Measurements from ENCODE around the gene DTD1.

DTD1 gene

DNA sequence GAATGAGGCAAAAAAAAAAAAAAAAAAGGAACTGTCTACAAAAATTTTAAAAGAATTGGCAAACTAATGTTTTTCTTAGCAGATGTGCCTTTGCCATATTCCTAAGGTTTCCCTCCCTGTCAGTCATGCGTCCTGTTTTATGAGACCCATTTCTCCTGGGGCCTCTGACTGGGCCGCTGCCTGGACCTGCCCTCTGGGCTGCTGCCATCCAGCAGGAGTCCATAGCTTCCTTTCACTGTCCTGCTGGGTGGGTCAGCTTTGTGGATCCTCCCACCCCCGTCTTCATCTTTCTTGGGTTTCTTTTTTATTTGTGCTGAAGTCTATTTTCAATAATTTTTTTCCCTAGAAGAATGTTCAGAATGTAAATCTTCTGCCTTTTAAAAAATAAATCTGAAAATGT, 114.9 kb downstream of the DTD1 start:
- intact Hi-C loops (cut with DNase I; ENCODE audit: low total_unique reads): no loop called here
- DNase-seq: peak; percentile 34 to 75
- no peaks in the 10 kb centered on the region for H3K36me3 ChIP-seq
- peak overlapping the region in 1 of 2 donors; percentile 26 for H3K27ac ChIP-seq
- H3K27me3 ChIP-seq: no peaks in the 10 kb centered on the region
- peaks cover 0 to 24% (median 2%) of the 10 kb centered on the region in 4 donors for H3K4me1 ChIP-seq
- H3K9me3 ChIP-seq: no peaks in the 10 kb centered on the region
- TF ChIP-seq, protein P1, sequence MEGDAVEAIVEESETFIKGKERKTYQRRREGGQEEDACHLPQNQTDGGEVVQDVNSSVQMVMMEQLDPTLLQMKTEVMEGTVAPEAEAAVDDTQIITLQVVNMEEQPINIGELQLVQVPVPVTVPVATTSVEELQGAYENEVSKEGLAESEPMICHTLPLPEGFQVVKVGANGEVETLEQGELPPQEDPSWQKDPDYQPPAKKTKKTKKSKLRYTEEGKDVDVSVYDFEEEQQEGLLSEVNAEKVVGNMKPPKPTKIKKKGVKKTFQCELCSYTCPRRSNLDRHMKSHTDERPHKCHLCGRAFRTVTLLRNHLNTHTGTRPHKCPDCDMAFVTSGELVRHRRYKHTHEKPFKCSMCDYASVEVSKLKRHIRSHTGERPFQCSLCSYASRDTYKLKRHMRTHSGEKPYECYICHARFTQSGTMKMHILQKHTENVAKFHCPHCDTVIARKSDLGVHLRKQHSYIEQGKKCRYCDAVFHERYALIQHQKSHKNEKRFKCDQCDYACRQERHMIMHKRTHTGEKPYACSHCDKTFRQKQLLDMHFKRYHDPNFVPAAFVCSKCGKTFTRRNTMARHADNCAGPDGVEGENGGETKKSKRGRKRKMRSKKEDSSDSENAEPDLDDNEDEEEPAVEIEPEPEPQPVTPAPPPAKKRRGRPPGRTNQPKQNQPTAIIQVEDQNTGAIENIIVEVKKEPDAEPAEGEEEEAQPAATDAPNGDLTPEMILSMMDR (IDR thresholded peaks at IDR 0.05): no peak
- no peak overlapping the region for H3K4me3 ChIP-seq

DNA sequence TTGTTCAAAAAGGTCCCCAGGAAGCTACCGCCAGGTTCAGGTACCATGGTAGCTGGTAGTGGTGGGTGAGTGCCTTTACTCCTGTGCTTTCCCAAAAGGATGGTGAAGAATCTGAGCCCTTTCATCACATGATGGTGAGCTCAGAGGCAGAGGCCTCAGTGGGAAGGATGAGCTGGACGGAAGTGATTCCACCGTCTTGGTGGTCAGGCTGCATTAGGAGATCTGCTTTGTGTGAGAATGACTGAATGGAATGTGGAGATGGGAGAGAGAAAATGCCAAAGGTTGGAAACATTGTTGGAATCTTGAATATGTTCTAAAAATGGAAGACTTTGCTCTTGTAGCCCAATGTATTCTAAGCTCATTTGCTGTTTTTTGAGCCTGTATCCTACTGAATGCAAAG, 117.6 kb downstream of the DTD1 start:
- DNase-seq: no peak
- TF ChIP-seq, protein P1 (IDR thresholded peaks at IDR 0.05): no peak

DNA sequence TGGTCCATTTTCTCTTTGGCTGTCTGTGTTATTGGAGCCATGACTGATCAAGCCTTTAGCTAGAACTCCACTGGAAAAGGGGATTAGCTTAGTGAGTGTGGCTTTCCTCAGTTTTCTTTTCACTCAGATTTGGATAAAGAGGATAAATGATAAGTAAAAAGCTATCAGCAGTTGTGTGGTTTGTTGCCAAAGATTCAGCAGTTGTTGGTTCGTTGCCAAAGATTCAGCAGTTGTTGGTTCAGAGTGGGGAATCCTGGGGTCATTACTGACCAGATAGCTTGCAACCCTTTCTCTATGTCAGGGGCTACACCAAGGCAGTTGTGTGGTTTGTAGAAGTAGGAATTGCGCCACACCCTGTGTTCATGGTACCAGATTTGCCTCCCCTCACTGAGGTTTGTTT, 118.1 kb downstream of the DTD1 start:
- intact Hi-C loops (cut with DNase I; ENCODE audit: low total_unique reads): no loop called here
- H3K4me3 ChIP-seq: no peak overlapping the region
- no peaks in the 10 kb centered on the region for H3K9me3 ChIP-seq
- no peak for DNase-seq
- TF ChIP-seq, protein P1 (IDR thresholded peaks at IDR 0.05): no peak
- no peaks in the 10 kb centered on the region for H3K27me3 ChIP-seq
- no peak overlapping the region for H3K27ac ChIP-seq
- H3K36me3 ChIP-seq: no peaks in the 10 kb centered on the region
- H3K4me1 ChIP-seq: peaks cover 0 to 24% (median 2%) of the 10 kb centered on the region in 4 donors

More for the DNA sequence above, 117.6 kb downstream of the DTD1 start:
- Histone ChIP-seq H3K27me3 (no peaks in the 10 kb centered on the region), H3K4me1 (peaks cover 0 to 24% (median 2%) of the 10 kb centered on the region in 4 donors), H3K4me3 (no peak overlapping the region), H3K36me3 (no peaks in the 10 kb centered on the region), H3K9me3 (no peaks in the 10 kb centered on the region), H3K27ac (no peak overlapping the region)
- intact Hi-C loops (cut with DNase I; ENCODE audit: low total_unique reads): no loop called here

DNA sequence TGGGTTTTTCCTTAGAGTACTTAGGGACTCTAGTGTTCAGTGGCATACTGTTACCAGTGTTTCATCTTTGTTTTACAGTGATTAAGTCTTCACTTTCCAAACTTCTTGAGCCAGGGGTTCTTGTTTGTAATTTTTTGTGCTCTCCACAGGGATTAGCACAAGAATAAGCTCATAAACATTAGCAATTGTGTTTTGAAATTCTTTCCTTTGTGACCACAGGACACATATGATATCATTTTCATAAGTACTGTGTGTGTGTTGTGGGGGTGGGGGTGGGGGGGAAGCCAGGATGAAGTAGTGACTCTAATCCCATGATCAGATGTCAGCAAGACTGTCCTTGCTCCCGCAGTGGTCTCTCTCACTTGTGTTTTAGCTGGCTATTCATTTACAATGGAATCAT, 124.3 kb downstream of the DTD1 start:
- H3K27ac ChIP-seq: no peak overlapping the region
- H3K4me3 ChIP-seq: no peak overlapping the region
- intact Hi-C loops (cut with DNase I; ENCODE audit: low total_unique reads): no loop called here
- TF ChIP-seq, protein P1 (IDR thresholded peaks at IDR 0.05): no peak
- H3K9me3 ChIP-seq: no peaks in the 10 kb centered on the region
- H3K4me1 ChIP-seq: no peaks in the 10 kb centered on the region
- no peak for DNase-seq
- H3K27me3 ChIP-seq: no peaks in the 10 kb centered on the region
- H3K36me3 ChIP-seq: no peaks in the 10 kb centered on the region

DNA sequence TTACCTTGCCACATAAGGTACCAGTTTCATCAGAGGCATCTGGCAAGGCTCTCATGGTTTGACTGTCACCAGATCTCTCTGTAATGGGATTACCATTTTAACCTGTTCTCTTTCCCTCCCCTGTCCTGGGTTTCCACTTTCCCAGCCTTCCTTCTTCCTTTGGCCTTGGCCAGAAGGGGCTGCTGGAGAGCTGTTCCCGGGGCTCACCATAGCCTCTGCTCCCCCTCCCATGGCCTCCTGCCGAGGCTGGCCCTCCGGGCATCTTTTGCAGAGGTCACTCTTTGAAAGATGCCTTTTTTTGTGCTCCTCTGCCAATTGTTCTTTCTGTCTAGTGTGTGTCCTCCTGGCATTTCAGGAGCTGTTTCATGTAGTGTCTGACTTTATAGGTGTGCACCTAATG, 125.0 kb downstream of the DTD1 start:
- H3K4me3 ChIP-seq: no peak overlapping the region
- no peaks in the 10 kb centered on the region for H3K27me3 ChIP-seq
- intact Hi-C loops (cut with DNase I; ENCODE audit: low total_unique reads): no loop called here
- H3K4me1 ChIP-seq: no peaks in the 10 kb centered on the region
- H3K36me3 ChIP-seq: no peaks in the 10 kb centered on the region
- DNase-seq: no peak
- H3K9me3 ChIP-seq: no peaks in the 10 kb centered on the region
- no peak overlapping the region for H3K27ac ChIP-seq
- TF ChIP-seq, protein P1 (IDR thresholded peaks at IDR 0.05): no peak

DNA sequence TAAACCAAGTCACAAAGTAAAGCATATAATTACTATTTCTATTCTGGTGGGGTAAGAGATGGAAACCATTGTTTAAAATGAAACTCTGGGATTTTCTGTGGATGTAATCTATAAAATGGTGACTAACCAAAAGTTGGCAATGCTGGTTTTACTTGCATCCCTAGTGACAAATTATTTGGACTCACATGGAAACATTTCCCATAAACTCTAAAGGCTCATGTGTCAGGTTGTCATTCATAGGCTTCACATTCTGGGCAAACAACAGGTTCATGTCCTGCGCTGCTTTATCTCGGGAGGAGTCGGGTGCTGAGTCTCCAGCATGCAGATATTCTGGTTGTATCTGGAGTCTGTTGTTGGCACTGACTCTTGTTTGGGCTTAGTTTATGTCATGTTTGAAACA, 127.7 kb downstream of the DTD1 start:
- H3K36me3 ChIP-seq: no peaks in the 10 kb centered on the region
- no peak overlapping the region for H3K4me3 ChIP-seq
- H3K27ac ChIP-seq: no peak overlapping the region
- H3K4me1 ChIP-seq: no peaks in the 10 kb centered on the region
- H3K27me3 ChIP-seq: no peaks in the 10 kb centered on the region
- TF ChIP-seq, protein P1 (IDR thresholded peaks at IDR 0.05): no peak
- no peak for DNase-seq
- no peaks in the 10 kb centered on the region for H3K9me3 ChIP-seq
- intact Hi-C loops (cut with DNase I; ENCODE audit: low total_unique reads): no loop called here

All from tibial artery (tissue), 4 donors.